Peyer's patch (tissue), 4 donors: ENCODE measurements around the gene PHACTR1. TPM values are rescaled to one million over a fixed set of nuclear protein-coding genes. Genes with fewer than 3 reads are reported as not detected.
A peak's percentile ranks its signal among the peaks of the same experiment; 100 is the strongest.

Source experiments
- DNase-seq, 3 donors: peaks; one replicate each; pipeline ENCODE4 v3.0.0-alpha.2; 2017 to 2019
- H3K27ac ChIP-seq, 4 donors: fragments of 200-600 bp; sonication (generic); one replicate each; pipeline ENCODE4 v1.5.1; 2016 to 2019
- H3K27me3 ChIP-seq, 2 donors: fragments of 200-600 bp; sonication (generic); one replicate each; pipeline ENCODE4 v1.5.1; 2019
- H3K36me3 ChIP-seq, 3 donors: fragments of 200-600 bp; sonication (generic); one replicate each; pipeline ENCODE4 v1.5.1; 2016 to 2019
- H3K4me1 ChIP-seq, 4 donors: fragments of 200-600 bp; sonication (generic); one replicate each; pipeline ENCODE4 v1.5.1; 2016 to 2019
- H3K4me3 ChIP-seq, 4 donors: fragments of 200-600 bp; sonication (generic); 1 replicate in 3 of 4; 2 replicates in 1 of 4; pipeline ENCODE4 v1.5.1; 2016 to 2019; ENCODE audit warnings: mild to moderate bottlenecking in 1 of 4
- H3K9me3 ChIP-seq, 4 donors: fragments of 200-600 bp; sonication (generic); one replicate each; pipeline ENCODE4 v1.5.1; 2016 to 2019; ENCODE audit warnings: mild to moderate bottlenecking in 1 of 4
- CTCF ChIP-seq, 6 experiments: fragments of 450-650 bp in 4 of 6; fragments of 200-600 bp in 2 of 6; sonication (generic) in 1 of 6; IDR thresholded peaks; one replicate each; pipeline ENCODE4 v1.5.1; 2017 to 2019; ENCODE audit warnings: antibody characterized with exemption in 6 of 6, mild to moderate bottlenecking in 3 of 6, moderate library complexity in 1 of 6
- POLR2A ChIP-seq, 2 donors: fragments of 450-650 bp; IDR thresholded peaks; one replicate each; pipeline ENCODE4 v1.5.1; 2017; ENCODE audit warnings: antibody characterized with exemption in 2 of 2, mild to moderate bottlenecking in 2 of 2, moderate library complexity in 2 of 2
- total RNA-seq, 4 donors: library from RNA; depleted of rRNA; stranded (reverse); fragments of >200 nt; gene quantifications; one replicate each; pipeline ENCODE4 v1.1.0, GENCODE V29; 2016

PHACTR1 gene
- total RNA-seq, 4 donors from 2014 or later = 0.35 to 19.0 (median 1.7) TPM

- TF ChIP-seq POLR2A (IDR thresholded peaks at IDR 0.05) (no peak), CTCF (IDR thresholded peaks at IDR 0.05) (no peak)
- H3K27ac ChIP-seq = peak overlapping the region in 1 of 4 donors; percentile 74
- no peak overlapping the region for H3K4me3 ChIP-seq
- no peak for DNase-seq
- H3K4me1 ChIP-seq = peaks cover 0 to 16% (median 0%) of the 10 kb centered on the region in 4 donors
- H3K36me3 ChIP-seq = no peaks in the 10 kb centered on the region
- H3K9me3 ChIP-seq = no peaks in the 10 kb centered on the region
- H3K27me3 ChIP-seq = no peaks in the 10 kb centered on the region
Measured at GRCh38 chr6:13262302-13263230, 546.0 kb downstream of the PHACTR1 start.

- H3K9me3 ChIP-seq = no peaks in the 10 kb centered on the region
- no peak overlapping the region for H3K27ac ChIP-seq
- DNase-seq = no peak
- no peak overlapping the region for H3K4me3 ChIP-seq
- H3K36me3 ChIP-seq = no peaks in the 10 kb centered on the region
- peaks cover 0 to 16% (median 0%) of the 10 kb centered on the region in 4 donors for H3K4me1 ChIP-seq
- no peak for TF ChIP-seq POLR2A (IDR thresholded peaks at IDR 0.05)
- no peak for TF ChIP-seq CTCF (IDR thresholded peaks at IDR 0.05)
- H3K27me3 ChIP-seq = no peaks in the 10 kb centered on the region
Measured at GRCh38 chr6:13263669-13264068, 547.1 kb downstream of the PHACTR1 start.

GRCh38 chr6:13267142-13267651 is 550.6 kb downstream of the PHACTR1 start:
- H3K36me3 ChIP-seq = no peaks in the 10 kb centered on the region
- H3K27ac ChIP-seq = no peak overlapping the region
- H3K9me3 ChIP-seq = no peaks in the 10 kb centered on the region
- H3K4me3 ChIP-seq = no peak overlapping the region
- no peaks in the 10 kb centered on the region for H3K27me3 ChIP-seq
- DNase-seq = no peak
- TF ChIP-seq CTCF (IDR thresholded peaks at IDR 0.05) = no peak
- no peak for TF ChIP-seq POLR2A (IDR thresholded peaks at IDR 0.05)
- H3K4me1 ChIP-seq = peaks cover 0 to 4% (median 0%) of the 10 kb centered on the region in 4 donors

GRCh38 chr6:13268913-13269518 is 552.4 kb downstream of the PHACTR1 start:
- Histone ChIP-seq H3K9me3 (no peaks in the 10 kb centered on the region), H3K4me1 (no peaks in the 10 kb centered on the region), H3K27me3 (no peaks in the 10 kb centered on the region), H3K36me3 (no peaks in the 10 kb centered on the region), H3K4me3 (no peak overlapping the region), H3K27ac (no peak overlapping the region)
- TF ChIP-seq CTCF (IDR thresholded peaks at IDR 0.05) (no peak), POLR2A (IDR thresholded peaks at IDR 0.05) (no peak)
- no peak for DNase-seq

- H3K9me3 ChIP-seq = no peaks in the 10 kb centered on the region
- H3K36me3 ChIP-seq = no peaks in the 10 kb centered on the region
- TF ChIP-seq POLR2A (IDR thresholded peaks at IDR 0.05) = no peak
- TF ChIP-seq CTCF (IDR thresholded peaks at IDR 0.05) = no peak
- peak overlapping the region in 2 of 4 donors; percentile 25 to 43 for H3K4me3 ChIP-seq
- H3K4me1 ChIP-seq = no peaks in the 10 kb centered on the region
- peak overlapping the region in 2 of 4 donors; percentile 66 to 78 for H3K27ac ChIP-seq
- DNase-seq = peak in 2 of 3 donors; percentile 90 to 91
- H3K27me3 ChIP-seq = no peaks in the 10 kb centered on the region
Measured at GRCh38 chr6:13272131-13273046, 555.8 kb downstream of the PHACTR1 start.
